COLO668 (cell line): ENCODE measurements around the gene C10orf67.
"Not testable (repeated sequence)": the region's sequence is repeated elsewhere in the genome, so short reads cannot be mapped to it uniquely, and the experiment has no call there.

ENCODE experiments used
- DNase-seq: peaks from one replicate; lab custom pipeline; 2025; ENCODE audit not compliant: unreplicated experiment; lab: John Stamatoyannopoulos, UW

C10orf67 gene

DNA sequence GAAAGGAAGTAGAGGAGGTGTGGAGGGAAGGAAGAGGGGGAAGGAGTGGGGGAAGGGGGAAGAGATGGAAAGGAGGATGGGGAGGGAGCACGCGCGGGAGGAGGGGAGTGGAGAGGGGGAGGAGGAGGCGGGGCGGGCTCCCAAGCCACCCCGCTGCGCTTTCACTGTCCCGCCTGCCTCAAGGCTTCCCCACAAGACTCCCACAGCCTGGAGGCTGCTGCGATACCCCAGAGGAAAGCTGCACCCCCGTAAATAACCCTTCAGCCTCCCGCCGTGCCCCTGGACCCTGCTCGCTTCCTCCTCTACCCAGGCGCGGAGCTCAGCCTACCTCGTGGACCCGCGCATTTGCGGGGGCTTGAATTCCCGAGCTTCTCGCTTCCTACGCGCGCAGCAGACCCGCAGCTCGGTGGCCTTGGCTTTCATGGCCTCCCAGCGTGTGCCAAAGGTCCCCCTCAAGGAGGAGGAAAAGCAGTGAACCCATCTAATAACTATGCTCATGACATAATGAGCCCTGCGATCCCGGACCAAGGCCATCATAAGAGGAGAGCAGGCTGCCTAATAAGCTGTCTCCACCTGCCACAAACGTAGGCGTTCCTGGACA, at the start of gene C10orf67:
TSS of gene C10orf67 (minus strand) at position 557 of the 601 bp plus-strand sequence. CDS start at position 534, 23 bp downstream.
- peak; percentile 28 for DNase-seq

DNA sequence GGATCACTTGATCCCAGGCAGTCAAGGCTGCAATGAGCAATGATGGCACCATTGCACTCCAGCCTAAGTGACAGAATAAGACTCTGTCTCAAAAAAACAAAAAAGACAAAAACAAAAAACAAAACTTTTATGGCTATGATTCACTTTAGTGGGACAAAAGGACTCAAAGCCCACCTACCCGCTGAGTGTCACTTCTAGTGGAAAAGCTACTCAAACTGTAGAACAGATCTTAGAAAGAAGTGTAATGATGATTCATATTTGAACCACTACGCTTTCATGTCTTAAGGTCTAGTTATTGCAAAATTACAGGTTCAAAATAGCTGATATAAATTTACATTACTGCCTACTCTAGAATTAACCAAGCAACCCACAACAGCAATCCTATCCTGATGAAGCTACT, 47.2 kb upstream of the C10orf67 start:
- no peak for DNase-seq

DNA sequence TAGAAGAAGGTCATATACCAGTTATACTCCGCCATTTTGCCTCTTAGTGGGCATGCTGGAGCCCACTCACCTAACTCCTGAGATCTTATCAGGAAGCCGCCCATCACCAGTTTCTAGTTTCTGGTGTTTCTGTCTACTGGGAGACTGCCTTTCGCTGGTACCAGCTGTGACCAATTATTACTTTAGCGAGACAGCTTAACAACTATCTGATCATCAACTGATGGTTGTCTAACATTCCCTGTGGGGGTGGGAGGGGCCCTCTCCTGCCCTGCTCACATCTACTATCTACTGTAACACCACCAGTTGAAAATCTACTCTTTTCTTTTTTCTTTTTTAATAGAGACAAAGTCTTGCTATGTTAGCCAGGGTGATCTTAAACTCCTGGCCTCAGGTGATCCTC, 46.2 kb upstream of the C10orf67 start:
- no peak for DNase-seq

DNA sequence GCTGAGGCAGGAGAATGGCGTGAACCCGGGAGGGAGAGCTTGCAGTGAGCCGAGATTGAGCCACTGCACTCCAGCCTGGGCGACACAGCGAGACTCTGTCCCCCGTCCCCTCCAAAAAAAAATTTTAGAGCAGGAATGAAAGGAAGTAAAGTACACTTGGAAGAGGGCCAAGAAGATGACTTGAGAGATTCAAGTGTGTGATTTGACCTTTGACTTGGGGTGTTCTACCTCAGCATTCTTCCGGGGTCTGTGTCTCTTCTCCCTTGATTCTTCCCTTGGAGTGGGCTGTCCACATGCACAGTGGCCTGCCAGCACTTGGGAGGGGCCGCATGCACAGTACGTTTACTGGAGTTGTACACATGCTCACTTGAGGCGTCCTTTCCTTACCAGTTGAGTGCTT, 45.8 kb upstream of the C10orf67 start:
- not testable (repeated sequence) for DNase-seq

DNA sequence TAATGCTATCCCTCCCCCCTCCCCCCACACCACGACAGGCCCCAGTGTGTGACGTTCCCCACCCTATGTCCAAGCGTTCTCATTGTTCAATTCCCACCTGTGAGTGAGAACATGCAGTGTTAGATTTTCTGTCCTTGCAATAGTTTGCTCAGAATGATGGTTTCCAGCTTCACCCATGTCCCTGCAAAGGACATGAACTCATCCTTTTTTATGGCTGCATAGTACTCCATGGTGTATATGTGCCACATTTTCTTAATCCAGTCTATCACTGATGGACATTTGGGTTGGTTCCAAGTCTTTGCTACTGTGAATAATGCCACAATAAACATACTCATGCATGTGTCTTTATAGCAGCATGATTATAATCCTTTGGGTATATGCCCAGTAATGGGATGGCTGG, 42.9 kb upstream of the C10orf67 start:
- DNase-seq: not testable (repeated sequence)

DNA sequence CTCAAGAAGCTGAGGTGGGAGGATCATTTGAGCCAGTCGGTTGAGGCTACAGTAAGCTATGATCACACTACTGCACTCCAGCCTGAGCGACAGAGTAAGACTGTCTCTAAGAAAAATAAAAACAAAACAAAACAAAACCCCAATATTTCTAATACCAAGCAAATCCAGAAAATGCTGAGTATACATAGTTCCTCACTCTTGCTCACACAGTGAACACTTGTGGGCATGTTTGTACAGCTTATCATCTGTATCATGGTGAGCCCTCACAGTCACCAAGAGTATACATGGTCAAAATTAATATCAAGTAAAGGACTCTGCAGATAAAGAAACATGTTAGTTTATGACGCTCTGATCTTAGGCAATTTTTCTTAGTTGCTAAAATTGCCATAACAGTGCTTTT, 41.5 kb upstream of the C10orf67 start:
- no peak for DNase-seq

DNA sequence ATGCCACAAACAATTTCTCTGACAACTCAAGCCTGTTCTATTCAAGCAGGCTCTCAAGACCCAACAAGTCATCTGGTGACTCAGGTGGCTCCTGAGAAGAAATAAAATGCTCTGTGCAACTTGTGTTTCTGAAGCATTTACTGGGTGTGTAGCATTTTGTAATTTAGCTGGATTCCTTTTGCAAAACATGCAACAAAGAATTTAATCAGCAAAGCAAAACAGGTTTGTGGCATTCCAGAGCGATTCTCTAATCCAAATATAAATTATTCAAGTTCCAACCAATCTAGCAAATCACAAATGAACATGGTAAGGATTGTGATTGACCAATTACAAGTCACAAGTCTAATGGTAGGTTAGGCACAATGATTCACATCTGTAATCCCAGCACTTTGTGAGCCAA, 39.8 kb upstream of the C10orf67 start:
- no peak for DNase-seq

DNA sequence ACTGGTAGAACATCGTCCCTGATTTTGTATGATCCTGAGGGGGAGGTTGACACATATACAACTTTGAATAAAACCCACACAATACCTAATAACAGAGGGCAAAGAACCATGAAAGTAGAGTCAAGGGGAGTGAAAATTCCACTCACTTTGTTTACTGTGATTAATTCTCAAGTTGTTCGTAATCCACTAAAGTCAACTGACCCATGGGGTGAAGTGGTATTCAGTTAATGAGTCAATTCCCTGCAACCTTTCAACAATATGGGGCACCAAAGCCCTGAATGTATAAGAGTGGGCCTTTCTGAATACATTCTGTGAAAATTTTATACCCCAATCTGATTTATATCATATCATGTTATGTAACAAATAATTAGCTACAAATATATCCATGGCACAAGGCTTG, 39.0 kb upstream of the C10orf67 start:
- no peak for DNase-seq

DNA sequence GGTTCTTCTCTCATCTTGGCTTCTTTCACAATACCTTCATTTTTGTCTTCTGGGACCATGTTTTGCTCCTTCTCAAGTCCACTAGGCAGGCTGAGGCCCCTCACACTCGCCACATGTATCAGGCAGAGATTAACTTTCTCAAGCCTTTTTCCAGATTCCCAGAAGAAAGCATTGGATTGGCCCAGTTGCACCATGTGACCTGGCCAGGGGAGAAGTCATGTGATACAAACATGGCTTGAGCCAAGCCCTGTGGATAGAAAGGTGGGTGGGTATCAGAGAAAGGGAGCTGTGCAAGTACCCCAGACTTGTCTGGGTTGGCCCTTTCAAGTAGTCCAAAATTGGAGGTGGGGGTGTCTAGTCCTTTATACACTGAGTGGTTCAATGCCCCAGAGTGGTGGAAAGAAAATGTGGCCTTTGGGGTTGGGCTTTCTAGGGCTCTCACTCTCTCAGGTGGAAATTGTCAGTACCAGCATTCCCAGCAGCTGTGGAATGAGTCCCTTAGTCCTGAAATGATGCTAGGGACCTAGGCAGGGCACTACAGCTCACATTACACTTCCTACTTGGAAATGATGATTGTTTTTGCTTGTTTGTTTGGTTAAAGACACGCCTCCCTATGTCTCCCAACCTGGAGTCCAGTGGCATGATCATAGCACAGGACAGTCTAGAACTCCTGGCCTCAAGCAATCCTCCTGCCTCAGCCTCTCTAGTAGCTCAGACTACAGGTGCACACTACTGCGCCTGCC, 36.9 kb upstream of the C10orf67 start:
- no peak for DNase-seq

DNA sequence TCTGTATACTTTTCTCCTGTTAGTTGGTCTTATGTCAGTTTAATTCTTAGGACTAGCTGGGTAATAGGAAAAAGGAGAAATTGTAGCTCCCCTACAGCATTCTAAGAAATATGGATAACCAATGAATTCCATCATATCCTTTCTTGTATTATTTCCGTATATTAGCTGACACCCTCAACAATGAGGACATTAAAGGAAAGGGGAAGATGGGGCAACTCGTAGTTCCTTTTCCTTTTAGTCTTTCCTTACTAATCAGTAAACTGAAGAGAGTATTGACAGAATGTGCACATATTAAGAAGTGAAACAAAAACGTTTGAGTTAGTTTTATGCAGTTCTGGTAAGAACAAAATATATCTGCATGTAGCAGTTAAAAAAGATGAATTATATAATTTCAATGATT, 35.1 kb upstream of the C10orf67 start:
- DNase-seq: no peak

DNA sequence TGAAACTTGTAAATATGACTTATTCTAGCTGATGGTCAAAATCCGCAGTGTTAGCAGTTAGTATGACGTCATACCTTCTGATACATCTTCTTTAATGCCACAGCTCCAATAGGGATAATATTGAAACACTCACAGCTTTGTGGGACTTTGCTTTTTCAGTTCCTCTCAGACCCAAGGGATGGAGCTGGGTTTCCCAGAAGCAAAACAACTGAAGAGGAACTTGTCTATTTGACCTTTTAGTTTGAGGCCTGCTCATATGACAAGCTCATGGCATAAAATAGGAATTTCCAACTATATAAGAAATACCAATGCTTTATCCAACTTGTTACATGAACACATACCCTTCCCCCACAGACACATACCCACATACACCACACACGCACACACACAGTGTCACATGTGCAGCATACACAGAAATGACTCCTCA, 31.6 kb upstream of the C10orf67 start:
- DNase-seq: no peak

DNA sequence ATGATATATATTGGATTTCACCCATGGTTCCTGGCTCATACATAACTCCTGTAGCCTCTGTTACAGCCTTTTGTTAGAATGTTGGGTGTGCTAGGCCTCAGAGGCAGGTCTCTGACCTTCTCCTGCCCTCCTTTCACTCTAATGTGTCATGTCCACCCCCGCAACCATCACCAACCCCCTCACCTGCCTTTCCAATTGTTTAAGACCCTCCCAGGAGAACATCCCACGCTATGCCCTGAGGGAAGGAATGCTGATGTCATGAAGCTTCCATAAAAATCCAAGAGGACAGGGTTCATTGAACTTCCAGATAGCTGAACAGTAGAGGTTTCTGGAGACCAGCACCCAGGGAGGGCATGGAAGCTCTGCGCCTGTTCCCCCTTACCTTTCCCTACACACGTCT, 30.8 kb upstream of the C10orf67 start:
- DNase-seq: no peak

DNA sequence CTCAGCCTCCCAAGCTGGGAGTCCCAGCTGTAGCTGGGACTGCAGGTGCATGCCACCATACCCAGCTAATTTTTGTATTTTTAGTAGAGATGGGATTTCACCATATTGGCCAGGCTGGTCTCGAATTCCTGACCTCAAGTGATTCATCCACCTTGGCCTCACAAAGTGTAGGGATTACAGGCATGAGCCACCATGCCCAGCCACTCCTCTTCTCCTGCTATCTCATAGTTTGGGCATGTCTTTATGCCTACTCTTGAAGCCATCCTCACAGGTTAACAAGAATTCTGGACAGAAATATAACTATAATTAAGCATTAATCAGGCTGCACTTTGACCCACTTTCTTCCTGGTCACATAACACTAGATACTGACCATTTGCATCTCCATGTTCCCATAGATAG, 28.6 kb upstream of the C10orf67 start:
- no peak for DNase-seq

DNA sequence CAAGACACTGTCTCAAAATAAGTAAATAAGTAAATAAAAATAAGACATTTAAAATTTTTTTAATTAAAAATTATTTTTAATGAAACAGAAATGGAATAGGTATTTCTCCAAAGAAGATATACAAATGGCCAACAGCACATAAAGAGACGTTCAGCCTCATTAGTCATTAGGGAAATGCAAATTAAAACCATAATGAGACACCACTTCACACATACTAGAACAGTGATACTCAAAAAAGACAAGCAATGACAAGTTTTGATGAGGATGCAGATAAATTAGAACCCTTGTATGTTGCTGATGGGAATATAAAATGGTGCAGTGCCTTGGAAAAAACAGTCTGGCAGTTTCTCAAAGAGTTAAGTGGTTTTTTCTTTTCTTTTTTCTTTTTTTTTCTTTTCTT, 26.5 kb upstream of the C10orf67 start:
- DNase-seq: no peak

DNA sequence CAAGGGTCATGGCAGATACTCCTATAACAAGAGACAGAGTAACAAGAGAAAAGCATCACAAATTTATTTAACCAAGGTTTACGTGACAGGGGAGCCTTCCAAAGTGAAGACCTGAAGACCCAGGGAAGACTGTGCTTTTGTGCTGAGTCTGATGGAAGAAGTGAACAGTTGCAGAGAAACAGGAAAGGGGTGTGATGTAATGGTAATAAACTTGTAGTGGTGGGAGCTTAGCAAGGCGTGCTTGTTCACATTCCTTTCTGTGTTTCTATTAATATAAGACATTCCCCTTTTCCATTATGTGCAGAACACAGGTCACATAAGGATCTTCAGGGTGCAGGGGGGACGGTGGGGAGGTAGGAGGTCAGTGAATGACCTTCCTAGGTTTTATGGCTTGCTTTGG, 25.5 kb upstream of the C10orf67 start:
- no peak for DNase-seq

DNA sequence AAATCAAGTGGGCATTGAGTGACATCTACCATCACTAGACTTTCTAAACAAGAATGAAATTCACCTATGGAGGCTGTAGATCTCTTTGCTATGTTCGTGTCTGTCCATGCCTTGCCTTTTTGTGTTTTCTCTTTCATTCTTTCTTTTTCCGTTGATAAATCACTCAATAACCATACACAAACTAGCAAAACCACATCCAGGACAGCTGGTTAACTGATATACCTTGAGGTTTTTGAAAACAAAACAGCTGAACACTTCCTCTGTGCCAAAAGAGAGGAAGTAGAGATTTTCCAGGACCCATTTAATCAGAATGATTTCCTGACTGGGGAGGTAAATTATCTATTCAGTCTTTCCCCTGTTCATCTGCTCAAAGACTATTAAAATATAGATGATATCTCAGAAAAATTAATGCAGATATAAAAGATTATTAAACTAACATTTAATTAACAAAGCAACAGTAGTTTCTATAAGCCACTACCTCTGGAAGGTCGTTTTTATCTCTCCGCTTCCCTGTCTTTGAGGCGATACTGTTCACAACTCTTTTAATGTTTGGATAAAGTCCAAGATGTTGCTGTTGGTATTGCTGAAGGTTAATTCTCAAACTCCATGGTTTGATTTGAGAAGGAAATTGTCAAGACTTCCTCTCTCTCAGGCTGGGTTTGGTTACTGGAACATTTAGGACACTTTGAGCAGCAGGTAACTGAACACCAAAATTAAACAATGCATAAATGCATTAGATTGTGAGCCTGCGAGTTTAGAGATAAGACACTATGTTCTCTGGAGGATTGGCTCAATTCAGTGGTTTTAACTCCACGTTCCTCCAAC, 24.4 kb upstream of the C10orf67 start:
- no peak for DNase-seq

DNA sequence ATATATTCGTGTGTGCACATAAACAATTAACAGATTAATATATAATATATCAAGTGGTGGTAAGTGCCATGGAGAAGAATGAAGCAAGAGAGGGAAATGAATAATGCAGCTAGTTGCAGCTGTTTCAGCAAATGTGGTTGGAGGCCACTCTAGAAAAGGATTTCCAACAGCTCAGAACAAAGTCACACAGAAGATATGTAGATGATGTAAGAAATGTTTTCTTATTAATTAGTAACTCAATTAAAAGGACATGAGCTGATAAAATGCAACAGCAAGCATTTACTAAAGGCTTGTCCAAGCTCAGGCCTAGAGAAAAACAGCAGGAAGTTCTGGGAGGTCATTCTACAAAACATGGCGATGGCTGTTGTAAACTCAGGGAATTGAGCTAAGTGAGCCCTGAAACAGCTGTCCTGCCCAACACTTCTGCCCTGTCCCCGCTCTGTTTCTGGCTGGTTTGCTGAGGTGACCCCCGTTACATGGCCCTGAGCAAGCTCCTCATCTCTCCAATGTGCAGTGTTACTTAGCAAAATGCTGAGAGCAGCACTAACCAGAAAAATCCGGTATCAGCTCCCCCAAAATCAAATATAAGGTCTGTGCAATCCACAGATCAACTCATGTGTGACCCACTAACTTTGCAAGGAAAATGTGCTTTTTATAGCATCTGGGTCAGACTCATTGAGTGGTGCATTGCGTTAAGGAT, 23.4 kb upstream of the C10orf67 start:
- no peak for DNase-seq

DNA sequence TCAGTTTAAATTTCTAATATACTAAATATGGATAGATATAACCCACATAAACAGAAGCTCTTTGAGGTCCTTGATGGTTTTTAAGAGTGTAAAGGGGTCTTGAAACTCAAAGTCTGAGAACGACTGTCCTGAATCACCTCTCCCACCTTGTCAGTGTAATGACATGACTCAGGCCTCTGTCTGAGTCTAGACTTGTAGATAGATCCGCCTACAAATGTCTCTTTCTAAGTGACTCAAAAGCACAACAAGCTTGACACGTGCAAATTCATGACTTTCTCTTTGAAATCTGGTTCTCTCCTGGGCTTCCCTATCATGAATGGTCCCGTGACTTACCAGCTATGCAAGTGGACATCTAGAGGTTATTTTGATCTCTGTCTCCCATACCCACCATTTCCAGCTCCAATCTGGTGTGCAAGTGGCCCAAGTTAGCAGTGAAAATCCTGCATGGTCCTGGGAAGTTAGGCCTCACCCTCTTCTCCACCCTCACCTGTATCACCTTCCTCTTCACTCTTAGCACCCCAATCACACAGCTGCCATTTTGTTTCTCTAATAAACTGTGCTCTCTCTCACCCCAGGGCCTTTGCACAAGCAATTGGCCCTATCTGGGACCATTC, 20.9 kb upstream of the C10orf67 start:
- DNase-seq: not testable (repeated sequence)

DNA sequence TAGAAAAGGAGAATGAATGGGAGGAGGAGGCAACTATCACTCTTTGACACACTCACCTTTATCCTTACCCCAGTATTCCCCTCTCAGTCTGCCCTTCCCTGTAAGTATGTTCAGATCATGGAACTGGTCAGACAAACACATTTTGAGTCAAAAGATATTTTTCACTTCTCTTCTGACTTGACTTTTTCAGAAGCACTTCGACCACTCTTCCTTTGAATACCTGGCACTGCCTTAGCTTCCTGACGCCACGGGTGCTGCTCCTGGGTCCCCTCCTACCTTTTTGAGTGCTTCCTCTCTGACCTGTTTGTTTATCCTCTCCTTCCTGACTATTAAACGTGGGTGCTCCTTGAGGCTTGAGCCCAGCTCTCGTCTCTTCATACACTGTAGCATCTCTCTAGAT, 19.8 kb upstream of the C10orf67 start:
- no peak for DNase-seq

DNA sequence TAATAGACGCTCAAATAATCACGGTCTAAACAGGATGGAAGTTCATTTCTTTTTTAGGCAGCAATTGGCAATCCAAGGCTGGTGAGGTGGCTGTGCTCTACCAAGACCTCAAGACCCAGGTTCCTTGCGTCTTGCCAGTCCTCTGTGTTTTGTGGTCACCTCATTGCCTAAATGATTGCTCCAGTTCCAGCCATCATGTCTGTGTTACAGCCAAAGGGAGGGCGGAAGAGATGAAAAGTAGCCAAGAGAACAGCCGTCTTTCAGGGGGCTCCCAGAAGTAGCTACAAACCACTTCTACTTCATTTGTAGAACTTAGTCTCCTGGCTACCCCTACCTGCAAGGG, 19.2 kb upstream of the C10orf67 start:
- DNase-seq: no peak
